Neural cell (in vitro differentiated cells): ENCODE data around the gene TRMT10B. TPM values are rescaled to one million over a fixed set of nuclear protein-coding genes. Genes with fewer than 3 reads are reported as not detected.

Experiments used
- H2AFZ ChIP-seq: fragments of 200-600, 300-800 bp; sonication (generic), shearing (Covaris generic); 2 replicates; pipeline ENCODE4 v1.6.0; 2014; ENCODE audit warnings: low read depth, mild to moderate bottlenecking, antibody characterized with exemption, low read length, moderate library complexity
- H3F3A ChIP-seq: fragments of 200-600 bp; shearing (Covaris generic); 2 replicates; pipeline ENCODE4 v1.6.1; 2016; ENCODE audit warnings: mild to moderate bottlenecking, moderate library complexity, mixed read lengths, antibody characterized with exemption, low read length; ENCODE audit not compliant: insufficient read depth, poor library complexity, severe bottlenecking
- H3K27ac ChIP-seq: fragments of 200-600, 300-800 bp; sonication (generic), shearing (Covaris generic); 2 replicates; pipeline ENCODE4 v1.5.1; 2014; ENCODE audit warnings: mild to moderate bottlenecking, low read length, moderate library complexity
- H3K27me3 ChIP-seq: fragments of 300-800, 200-600 bp; sonication (generic), shearing (Covaris generic); 2 replicates; pipeline ENCODE4 v1.6.0; 2014; ENCODE audit warnings: mild to moderate bottlenecking, low read depth, low read length, moderate library complexity; ENCODE audit not compliant: insufficient read depth
- H3K36me3 ChIP-seq: fragments of 300-800, 200-600 bp; sonication (generic), shearing (Covaris generic); 2 replicates; pipeline ENCODE4 v1.5.1; 2014; ENCODE audit warnings: mild to moderate bottlenecking, antibody characterized with exemption, low read length, moderate library complexity; ENCODE audit not compliant: insufficient read depth
- H3K4me2 ChIP-seq: fragments of 300-800, 200-600 bp; sonication (generic), shearing (Covaris generic); 2 replicates; pipeline ENCODE4 v1.6.0; 2014; ENCODE audit warnings: mild to moderate bottlenecking, low read length
- H3K4me3 ChIP-seq: fragments of 300-800, 200-600 bp; sonication (generic), shearing (Covaris generic); 2 replicates; pipeline ENCODE4 v1.5.1; 2014; ENCODE audit warnings: mild to moderate bottlenecking, low read length, moderate library complexity
- H3K79me2 ChIP-seq: fragments of 200-600 bp; shearing (Covaris generic); replicated peaks from 2 replicates; pipeline ENCODE4 v1.6.0; 2014; ENCODE audit warnings: mild to moderate bottlenecking, low read length, moderate library complexity; ENCODE audit not compliant: insufficient read depth
- H3K9ac ChIP-seq: fragments of 300-800, 200-600 bp; sonication (generic), shearing (Covaris generic); 2 replicates; pipeline ENCODE4 v1.6.1; 2016; ENCODE audit warnings: mild to moderate bottlenecking, low read length, mixed read lengths
- H3K9me2 ChIP-seq: fragments of 200-600 bp; shearing (Covaris generic); 2 replicates; pipeline ENCODE4 v1.6.1; 2016; ENCODE audit warnings: mild to moderate bottlenecking, low read length, mixed read lengths; ENCODE audit not compliant: insufficient read depth
- H3K9me3 ChIP-seq: fragments of 200-600, 300-800 bp; sonication (generic), shearing (Covaris generic); 2 replicates; pipeline ENCODE4 v1.6.1; 2016; ENCODE audit warnings: mild to moderate bottlenecking, mixed run types, low read length, moderate library complexity, mixed read lengths
- H4K20me1 ChIP-seq: fragments of 200-600 bp; shearing (Covaris generic); 2 replicates; pipeline ENCODE4 v1.6.1; 2016; ENCODE audit warnings: mild to moderate bottlenecking, mixed run types; ENCODE audit not compliant: insufficient read depth
- EP300 ChIP-seq: fragments of 450-650 bp; conservative IDR thresholded peaks from 2 replicates; pipeline ENCODE4 v1.6.1; 2014; ENCODE audit warnings: antibody characterized with exemption, mild to moderate bottlenecking, moderate library complexity; ENCODE audit not compliant: poor library complexity, severe bottlenecking
- EZH2 ChIP-seq: fragments of 200-600, 300-800 bp; shearing (Covaris generic), sonication (generic); IDR thresholded peaks from 2 replicates; pipeline ENCODE4 v1.6.1; 2014; ENCODE audit warnings: antibody characterized with exemption, low read length, borderline replicate concordance, mild to moderate bottlenecking; ENCODE audit not compliant: insufficient read depth, poor library complexity, severe bottlenecking
- MXI1 ChIP-seq: fragments of 450-650 bp; conservative IDR thresholded peaks from 2 replicates; pipeline ENCODE4 v1.6.1; 2014; ENCODE audit warnings: antibody characterized with exemption, mild to moderate bottlenecking; ENCODE audit not compliant: poor library complexity, severe bottlenecking
- POLR2AphosphoS5 ChIP-seq: IDR thresholded peaks from 2 replicates; pipeline ENCODE4 v1.6.1; 2012
- RAD21 ChIP-seq: fragments of 450-650 bp; conservative IDR thresholded peaks from 2 replicates; pipeline ENCODE4 v1.6.1; 2014; ENCODE audit warnings: antibody characterized with exemption, mild to moderate bottlenecking, moderate library complexity
- SMC3 ChIP-seq: fragments of 450-650 bp; conservative IDR thresholded peaks from 2 replicates; pipeline ENCODE4 v1.6.1; 2014; ENCODE audit warnings: antibody characterized with exemption, mild to moderate bottlenecking, moderate library complexity; ENCODE audit not compliant: poor library complexity
- TAF1 ChIP-seq: IDR thresholded peaks from 2 replicates; pipeline ENCODE4 v1.6.1; 2012; ENCODE audit warnings: low read depth
- polyA plus RNA-seq: library from polyadenylated mRNA; depleted of rRNA; stranded (reverse); fragments of >200 nt; gene quantifications from 2 replicates; pipeline ENCODE4 v1.2.3, GENCODE V29; 2014
- TF ChIP-seq, protein P1 (sequence below): IDR thresholded peaks from 2 replicates; pipeline ENCODE4 v1.6.1; 2012; ENCODE audit warnings: borderline replicate concordance
- TF ChIP-seq, protein P2 (sequence below): fragments of 450-650 bp; IDR thresholded peaks from 2 replicates; pipeline ENCODE4 v1.5.1; 2014; ENCODE audit warnings: antibody characterized with exemption, mild to moderate bottlenecking, moderate library complexity; ENCODE audit not compliant: poor library complexity, severe bottlenecking

The TRMT10B gene
- polyA plus RNA-seq, 1 donor from 2014 or later: 11.2 TPM

DNA sequence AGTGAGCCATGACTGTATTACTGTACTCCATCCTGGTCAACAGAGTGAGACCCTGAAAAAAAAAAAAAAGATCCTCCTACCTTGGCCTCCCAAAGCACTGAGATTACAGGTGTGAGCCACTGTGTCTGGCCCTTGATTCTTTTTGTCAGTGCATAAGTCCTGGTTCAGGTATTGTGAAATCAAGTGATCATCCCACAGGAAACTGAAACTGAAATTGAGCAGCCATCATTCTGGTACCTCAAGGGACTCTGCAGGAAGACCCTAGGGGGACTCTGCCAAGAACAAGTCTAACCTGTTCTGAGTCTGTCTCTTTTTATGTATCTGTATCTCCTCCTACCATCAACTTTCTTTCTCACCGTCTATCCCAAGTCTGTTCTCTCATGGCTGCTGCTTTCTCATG, 45.1 kb downstream of the TRMT10B start:
- Histone ChIP-seq H3F3A (no peaks in the 10 kb centered on the region), H2AFZ (no peak overlapping the region), H3K27me3 (no peaks in the 10 kb centered on the region), H3K4me3 (no peak overlapping the region), H3K9me2 (no peaks in the 10 kb centered on the region), H3K27ac (no peak overlapping the region), H3K79me2 (peaks cover 23% of the 10 kb centered on the region), H3K36me3 (no peaks in the 10 kb centered on the region), H4K20me1 (peaks cover 3% of the 10 kb centered on the region), H3K9ac (no peak overlapping the region), H3K9me3 (no peaks in the 10 kb centered on the region), H3K4me2 (no peak overlapping the region)
- TF ChIP-seq EP300 (no peak), RAD21 (no peak), MXI1 (no peak), TAF1 (no peak)
- TF ChIP-seq, protein P1, sequence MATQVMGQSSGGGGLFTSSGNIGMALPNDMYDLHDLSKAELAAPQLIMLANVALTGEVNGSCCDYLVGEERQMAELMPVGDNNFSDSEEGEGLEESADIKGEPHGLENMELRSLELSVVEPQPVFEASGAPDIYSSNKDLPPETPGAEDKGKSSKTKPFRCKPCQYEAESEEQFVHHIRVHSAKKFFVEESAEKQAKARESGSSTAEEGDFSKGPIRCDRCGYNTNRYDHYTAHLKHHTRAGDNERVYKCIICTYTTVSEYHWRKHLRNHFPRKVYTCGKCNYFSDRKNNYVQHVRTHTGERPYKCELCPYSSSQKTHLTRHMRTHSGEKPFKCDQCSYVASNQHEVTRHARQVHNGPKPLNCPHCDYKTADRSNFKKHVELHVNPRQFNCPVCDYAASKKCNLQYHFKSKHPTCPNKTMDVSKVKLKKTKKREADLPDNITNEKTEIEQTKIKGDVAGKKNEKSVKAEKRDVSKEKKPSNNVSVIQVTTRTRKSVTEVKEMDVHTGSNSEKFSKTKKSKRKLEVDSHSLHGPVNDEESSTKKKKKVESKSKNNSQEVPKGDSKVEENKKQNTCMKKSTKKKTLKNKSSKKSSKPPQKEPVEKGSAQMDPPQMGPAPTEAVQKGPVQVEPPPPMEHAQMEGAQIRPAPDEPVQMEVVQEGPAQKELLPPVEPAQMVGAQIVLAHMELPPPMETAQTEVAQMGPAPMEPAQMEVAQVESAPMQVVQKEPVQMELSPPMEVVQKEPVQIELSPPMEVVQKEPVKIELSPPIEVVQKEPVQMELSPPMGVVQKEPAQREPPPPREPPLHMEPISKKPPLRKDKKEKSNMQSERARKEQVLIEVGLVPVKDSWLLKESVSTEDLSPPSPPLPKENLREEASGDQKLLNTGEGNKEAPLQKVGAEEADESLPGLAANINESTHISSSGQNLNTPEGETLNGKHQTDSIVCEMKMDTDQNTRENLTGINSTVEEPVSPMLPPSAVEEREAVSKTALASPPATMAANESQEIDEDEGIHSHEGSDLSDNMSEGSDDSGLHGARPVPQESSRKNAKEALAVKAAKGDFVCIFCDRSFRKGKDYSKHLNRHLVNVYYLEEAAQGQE: no peak

DNA sequence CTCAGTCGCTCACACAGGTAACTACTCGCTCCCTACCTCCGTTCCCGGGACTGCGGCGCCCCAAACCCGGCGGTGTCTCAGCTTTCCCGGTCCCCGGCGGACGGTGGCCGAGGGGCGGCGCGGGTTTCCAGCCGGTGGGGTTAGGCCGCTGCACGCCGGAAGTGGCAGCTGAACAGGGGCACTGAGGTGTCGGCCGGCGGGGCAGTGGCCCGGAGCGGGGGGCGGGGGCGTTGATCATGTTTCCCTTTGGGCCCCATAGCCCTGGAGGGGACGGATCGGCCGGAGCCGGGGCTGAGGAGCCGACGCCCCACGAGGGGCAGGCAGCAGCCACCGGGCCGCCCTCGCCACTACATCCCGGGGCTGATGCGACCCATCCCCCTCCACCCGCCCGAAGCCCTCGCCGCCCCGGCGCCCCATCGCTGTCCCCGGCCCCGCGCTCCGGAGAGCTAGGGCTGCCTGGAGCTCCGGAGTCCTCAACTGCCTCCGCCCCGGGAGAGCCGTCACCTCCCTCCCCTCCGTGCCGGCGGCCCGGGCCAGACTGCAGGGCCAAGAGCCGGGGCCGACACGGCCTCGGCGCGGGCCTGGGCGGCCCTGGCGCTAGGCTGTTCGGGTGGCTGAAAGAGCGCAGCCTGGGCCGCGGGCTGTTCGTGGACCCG, 47.2 kb downstream of the TRMT10B start, which contains the start of gene DCAF10:
Gene DCAF10, plus strand, starts transcription at position 167 of the 656 bp plus-strand sequence. Its CDS starts 70 bp downstream, at position 237.
- peaks cover 3% of the 10 kb centered on the region for H4K20me1 ChIP-seq
- TF ChIP-seq TAF1 (peak; percentile 91), POLR2AphosphoS5 (peak; percentile 94), SMC3 (peak; percentile 39), EP300 (peak; percentile 65), MXI1 (peak; percentile 78), EZH2 (no peak), RAD21 (peak; percentile 26)
- TF ChIP-seq, protein P2, sequence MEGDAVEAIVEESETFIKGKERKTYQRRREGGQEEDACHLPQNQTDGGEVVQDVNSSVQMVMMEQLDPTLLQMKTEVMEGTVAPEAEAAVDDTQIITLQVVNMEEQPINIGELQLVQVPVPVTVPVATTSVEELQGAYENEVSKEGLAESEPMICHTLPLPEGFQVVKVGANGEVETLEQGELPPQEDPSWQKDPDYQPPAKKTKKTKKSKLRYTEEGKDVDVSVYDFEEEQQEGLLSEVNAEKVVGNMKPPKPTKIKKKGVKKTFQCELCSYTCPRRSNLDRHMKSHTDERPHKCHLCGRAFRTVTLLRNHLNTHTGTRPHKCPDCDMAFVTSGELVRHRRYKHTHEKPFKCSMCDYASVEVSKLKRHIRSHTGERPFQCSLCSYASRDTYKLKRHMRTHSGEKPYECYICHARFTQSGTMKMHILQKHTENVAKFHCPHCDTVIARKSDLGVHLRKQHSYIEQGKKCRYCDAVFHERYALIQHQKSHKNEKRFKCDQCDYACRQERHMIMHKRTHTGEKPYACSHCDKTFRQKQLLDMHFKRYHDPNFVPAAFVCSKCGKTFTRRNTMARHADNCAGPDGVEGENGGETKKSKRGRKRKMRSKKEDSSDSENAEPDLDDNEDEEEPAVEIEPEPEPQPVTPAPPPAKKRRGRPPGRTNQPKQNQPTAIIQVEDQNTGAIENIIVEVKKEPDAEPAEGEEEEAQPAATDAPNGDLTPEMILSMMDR: peak; percentile 25
- TF ChIP-seq, protein P1: peak; percentile 57
- H3F3A ChIP-seq: no peaks in the 10 kb centered on the region
- H3K4me3 ChIP-seq: peak within 1 kb of the TSS; percentile 97
- no peaks in the 10 kb centered on the region for H3K9me2 ChIP-seq
- H3K9me3 ChIP-seq: no peaks in the 10 kb centered on the region
- H3K36me3 ChIP-seq: no peaks in the 10 kb centered on the region
- peak within 1 kb of the TSS; percentile 81 for H3K4me2 ChIP-seq
- peaks cover 35% of the 10 kb centered on the region for H3K79me2 ChIP-seq
- peak within 1 kb of the TSS; percentile 80 for H3K27ac ChIP-seq
- peak within 1 kb of the TSS; percentile 87 for H3K9ac ChIP-seq
- peak within 1 kb of the TSS; percentile 97 for H2AFZ ChIP-seq
- no peaks in the 10 kb centered on the region for H3K27me3 ChIP-seq
